Measurements from ENCODE around the gene GLT6D1.

DNA sequence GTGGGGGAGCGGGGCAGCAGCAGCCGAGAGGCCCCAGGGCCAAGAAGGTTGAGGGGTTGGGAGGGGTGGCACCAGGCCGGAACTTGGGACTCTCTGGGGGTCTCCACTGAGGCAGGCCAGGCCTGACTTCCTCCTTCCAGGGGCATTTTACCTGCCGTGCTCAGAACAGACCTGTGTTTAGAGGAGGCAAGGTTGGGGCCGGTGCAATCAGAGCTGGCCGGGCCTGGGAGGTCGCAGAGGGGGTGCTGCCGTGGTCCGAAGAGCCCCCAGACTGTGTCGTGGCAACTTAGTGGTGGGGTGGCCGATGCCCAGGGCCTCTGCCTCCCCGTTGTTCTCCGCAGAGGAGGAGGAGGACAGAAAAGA is 21.8 kb downstream of the GLT6D1 start:
- no peak for TF ChIP-seq CTCF (IDR thresholded peaks at IDR 0.05)
- TF ChIP-seq POLR2A (IDR thresholded peaks at IDR 0.05): no peak

Measured in testis (tissue), 2 donors.